A673 (cell line): ENCODE results near the gene STKLD1. TPM values are rescaled to one million over a fixed set of nuclear protein-coding genes. Genes with fewer than 3 reads are reported as not detected.

Source experiments
- BruUV-seq: library from RNA; stranded (reverse); fragments of 400-500 nt; replicated peaks from 2 replicates; lab custom pipeline; 2021; lab: Mats Ljungman, UMichigan
- CTCF ChIA-PET: fragments of 300-600 bp; sonication (Branson Sonifier 250); formaldehyde crosslinking; loops from one replicate; lab custom pipeline; 2022; ENCODE audit warnings: antibody characterized with exemption; lab: Charles Lee
- POLR2A ChIA-PET: fragments of 300-600 bp; sonication (Branson Sonifier 250); formaldehyde crosslinking; loops from one replicate; lab custom pipeline; 2022; ENCODE audit warnings: antibody characterized with exemption; ENCODE audit not compliant: low non-redundant PET; lab: Charles Lee
- DNase-seq: peaks from one replicate; pipeline ENCODE4 v3.0.0-alpha.2; 2015; ENCODE audit warnings: low spot score
- H3K27ac ChIP-seq: fragments of 200-600 bp; sonication (generic); 2 replicates; pipeline ENCODE4 v1.5.1; 2016; ENCODE audit warnings: mixed run types, low read depth, mild to moderate bottlenecking, mixed read lengths, antibody characterized with exemption, low read length; ENCODE audit not compliant: poor library complexity, severe bottlenecking
- H3K27me3 ChIP-seq: fragments of 200-600 bp; sonication (generic); replicated peaks from 2 replicates; pipeline ENCODE4 v1.6.1; 2017; ENCODE audit warnings: mixed run types, low read depth, mild to moderate bottlenecking, mixed read lengths, antibody characterized with exemption, low read length; ENCODE audit not compliant: insufficient read depth, poor library complexity
- H3K36me3 ChIP-seq: fragments of 200-600 bp; sonication (generic); 2 replicates; pipeline ENCODE4 v1.6.1; 2016; ENCODE audit warnings: mixed run types, mild to moderate bottlenecking, mixed read lengths, antibody characterized with exemption, low read length; ENCODE audit not compliant: insufficient read depth, poor library complexity, severe bottlenecking
- H3K4me1 ChIP-seq: fragments of 200-600 bp; sonication (generic); 2 replicates; pipeline ENCODE4 v1.6.1; 2017; ENCODE audit warnings: mixed run types, mild to moderate bottlenecking, mixed read lengths, antibody characterized with exemption, low read length; ENCODE audit not compliant: insufficient read depth, poor library complexity, severe bottlenecking
- H3K4me3 ChIP-seq: fragments of 200-600 bp; sonication (generic); 2 replicates; pipeline ENCODE4 v1.5.1; 2016; ENCODE audit warnings: low read depth, mixed run types, mild to moderate bottlenecking, mixed read lengths, low read length; ENCODE audit not compliant: poor library complexity, severe bottlenecking
- H3K9me3 ChIP-seq: fragments of 200-600 bp; sonication (generic); 2 replicates; pipeline ENCODE4 v1.6.1; 2016; ENCODE audit warnings: mixed run types, low read depth, mild to moderate bottlenecking, mixed read lengths, antibody characterized with exemption, low read length; ENCODE audit not compliant: poor library complexity, severe bottlenecking
- EZH2 ChIP-seq: fragments of 200-600 bp; sonication (generic); IDR thresholded peaks from 2 replicates; pipeline ENCODE4 v1.6.1; 2017; ENCODE audit warnings: borderline replicate concordance, low read depth, mild to moderate bottlenecking, mixed read lengths, antibody characterized with exemption, low read length; ENCODE audit not compliant: poor library complexity, severe bottlenecking
- intact Hi-C: fragments of 100-400 bp; cut with micrococcal nuclease; formaldehyde crosslinking; loops from one replicate; pipeline ENCODE4 v1.10.0; 2022; ENCODE audit not compliant: unreplicated experiment
- total RNA-seq: library from RNA; stranded (reverse); gene quantifications from 2 replicates; pipeline ENCODE4 v1.2.3, GENCODE V29; 2021
- TF ChIP-seq, protein P1 (sequence below): fragments of 300-800, 200-600 bp; sonication (generic); conservative IDR thresholded peaks from 2 replicates; pipeline ENCODE4 v1.5.1; 2017; ENCODE audit warnings: low read depth, mild to moderate bottlenecking, antibody characterized with exemption, low read length, moderate library complexity, mixed read lengths

Gene STKLD1
- total RNA-seq, 1 experiment from 2014 or later, result 0.52 TPM

DNA sequence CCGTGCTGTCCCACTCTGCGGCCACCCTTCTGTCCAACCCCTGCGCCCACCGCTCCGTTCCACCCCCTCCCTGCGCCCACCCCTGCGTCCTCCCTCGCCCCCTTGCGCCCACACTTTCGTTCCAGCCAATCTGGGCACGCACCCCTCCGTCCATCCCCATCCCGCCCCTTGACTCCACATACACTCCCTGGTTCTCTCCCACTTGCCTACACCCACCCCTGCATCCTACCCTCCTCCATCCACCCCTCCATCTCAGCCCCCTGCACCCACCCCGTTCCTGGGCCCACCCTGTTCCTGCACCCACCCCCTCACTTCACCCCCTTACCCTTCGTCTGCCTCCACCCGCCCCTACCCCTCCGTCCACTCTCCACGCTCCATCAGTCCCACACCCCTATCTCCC is 53.0 kb downstream of the STKLD1 start:
- Histone ChIP-seq H3K27ac (no peak overlapping the region), H3K36me3 (no peaks in the 10 kb centered on the region), H3K4me3 (no peak overlapping the region), H3K4me1 (no peaks in the 10 kb centered on the region), H3K27me3 (peaks cover 7% of the 10 kb centered on the region), H3K9me3 (no peaks in the 10 kb centered on the region)
- ChIA-PET POLR2A (no interaction called here), CTCF (no interaction called here)
- TF ChIP-seq, protein P1, sequence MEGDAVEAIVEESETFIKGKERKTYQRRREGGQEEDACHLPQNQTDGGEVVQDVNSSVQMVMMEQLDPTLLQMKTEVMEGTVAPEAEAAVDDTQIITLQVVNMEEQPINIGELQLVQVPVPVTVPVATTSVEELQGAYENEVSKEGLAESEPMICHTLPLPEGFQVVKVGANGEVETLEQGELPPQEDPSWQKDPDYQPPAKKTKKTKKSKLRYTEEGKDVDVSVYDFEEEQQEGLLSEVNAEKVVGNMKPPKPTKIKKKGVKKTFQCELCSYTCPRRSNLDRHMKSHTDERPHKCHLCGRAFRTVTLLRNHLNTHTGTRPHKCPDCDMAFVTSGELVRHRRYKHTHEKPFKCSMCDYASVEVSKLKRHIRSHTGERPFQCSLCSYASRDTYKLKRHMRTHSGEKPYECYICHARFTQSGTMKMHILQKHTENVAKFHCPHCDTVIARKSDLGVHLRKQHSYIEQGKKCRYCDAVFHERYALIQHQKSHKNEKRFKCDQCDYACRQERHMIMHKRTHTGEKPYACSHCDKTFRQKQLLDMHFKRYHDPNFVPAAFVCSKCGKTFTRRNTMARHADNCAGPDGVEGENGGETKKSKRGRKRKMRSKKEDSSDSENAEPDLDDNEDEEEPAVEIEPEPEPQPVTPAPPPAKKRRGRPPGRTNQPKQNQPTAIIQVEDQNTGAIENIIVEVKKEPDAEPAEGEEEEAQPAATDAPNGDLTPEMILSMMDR, result no peak
- TF ChIP-seq EZH2, result no peak
- no peak for DNase-seq
- no TSS peak for BruUV-seq
- intact Hi-C loops, result no loop called here

GRCh38 chr9:133429641-133430161 is 53.5 kb downstream of the STKLD1 start:
- POLR2A ChIA-PET, result no interaction called here
- CTCF ChIA-PET, result no interaction called here
- TF ChIP-seq, protein P1, result 0 out of 2 replicates have a peak, but pooled peaks have one; percentile 26
- no peak for TF ChIP-seq EZH2
- Histone ChIP-seq H3K36me3 (no peaks in the 10 kb centered on the region), H3K27ac (no peak overlapping the region), H3K27me3 (peaks cover 7% of the 10 kb centered on the region), H3K9me3 (no peaks in the 10 kb centered on the region), H3K4me1 (no peaks in the 10 kb centered on the region), H3K4me3 (no peak overlapping the region)
- no peak for DNase-seq
- intact Hi-C loops, result no loop called here
- BruUV-seq, result no TSS peak

- DNase-seq, result no peak
- TF ChIP-seq, protein P1, result no peak
- no peak for TF ChIP-seq EZH2
- no TSS peak for BruUV-seq
- intact Hi-C loops, result no loop called here
- POLR2A ChIA-PET, result no interaction called here
- Histone ChIP-seq H3K4me3 (no peak overlapping the region), H3K27me3 (peaks cover 7% of the 10 kb centered on the region), H3K27ac (no peak overlapping the region), H3K9me3 (no peaks in the 10 kb centered on the region), H3K4me1 (no peaks in the 10 kb centered on the region), H3K36me3 (no peaks in the 10 kb centered on the region)
- CTCF ChIA-PET, result no interaction called here
Observed at GRCh38 chr9:133430244-133430643, 54.1 kb downstream of the STKLD1 start.
